ENCODE measurements around the gene SMTN. TPM values are rescaled to one million over a fixed set of nuclear protein-coding genes. Genes with fewer than 3 reads are reported as not detected.

The SMTN gene
- total RNA-seq, 1 donor from 2014 or later, result 44.8 TPM

DNA sequence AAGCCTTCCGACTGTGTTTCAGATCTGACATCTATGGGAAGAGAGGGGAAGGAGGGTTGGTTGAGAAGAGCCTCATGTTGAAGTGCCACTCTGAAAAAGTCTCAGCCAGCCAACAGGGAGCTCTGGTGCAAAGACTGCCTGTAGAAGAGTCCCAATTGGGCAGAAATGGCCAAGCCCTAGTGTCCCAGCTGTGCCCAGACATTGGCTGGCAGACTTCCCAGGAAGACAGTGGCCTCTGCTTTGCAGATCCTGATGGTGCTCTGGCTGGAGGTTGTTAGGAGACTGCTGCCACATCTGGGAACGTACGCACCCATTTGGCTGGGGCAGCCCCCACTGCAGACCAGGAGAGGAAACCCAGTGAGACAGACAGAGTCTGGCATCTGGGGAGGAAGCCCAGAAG, 62.4 kb downstream of the SMTN start:
- Histone ChIP-seq H3K27ac (no peak overlapping the region), H3K4me1 (peaks cover 11% of the 10 kb centered on the region), H3K36me3 (no peaks in the 10 kb centered on the region), H3K9me3 (no peaks in the 10 kb centered on the region), H3K27me3 (ENCODE audit: low read depth) (no peaks in the 10 kb centered on the region), H3K4me3 (no peak overlapping the region)
- DNase-seq (no peak), ATAC-seq (no peak)
- intact Hi-C loops (cut with DNase I), result no loop called here
- TF ChIP-seq, protein P1, sequence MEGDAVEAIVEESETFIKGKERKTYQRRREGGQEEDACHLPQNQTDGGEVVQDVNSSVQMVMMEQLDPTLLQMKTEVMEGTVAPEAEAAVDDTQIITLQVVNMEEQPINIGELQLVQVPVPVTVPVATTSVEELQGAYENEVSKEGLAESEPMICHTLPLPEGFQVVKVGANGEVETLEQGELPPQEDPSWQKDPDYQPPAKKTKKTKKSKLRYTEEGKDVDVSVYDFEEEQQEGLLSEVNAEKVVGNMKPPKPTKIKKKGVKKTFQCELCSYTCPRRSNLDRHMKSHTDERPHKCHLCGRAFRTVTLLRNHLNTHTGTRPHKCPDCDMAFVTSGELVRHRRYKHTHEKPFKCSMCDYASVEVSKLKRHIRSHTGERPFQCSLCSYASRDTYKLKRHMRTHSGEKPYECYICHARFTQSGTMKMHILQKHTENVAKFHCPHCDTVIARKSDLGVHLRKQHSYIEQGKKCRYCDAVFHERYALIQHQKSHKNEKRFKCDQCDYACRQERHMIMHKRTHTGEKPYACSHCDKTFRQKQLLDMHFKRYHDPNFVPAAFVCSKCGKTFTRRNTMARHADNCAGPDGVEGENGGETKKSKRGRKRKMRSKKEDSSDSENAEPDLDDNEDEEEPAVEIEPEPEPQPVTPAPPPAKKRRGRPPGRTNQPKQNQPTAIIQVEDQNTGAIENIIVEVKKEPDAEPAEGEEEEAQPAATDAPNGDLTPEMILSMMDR (IDR thresholded peaks at IDR 0.05), result no peak

DNA sequence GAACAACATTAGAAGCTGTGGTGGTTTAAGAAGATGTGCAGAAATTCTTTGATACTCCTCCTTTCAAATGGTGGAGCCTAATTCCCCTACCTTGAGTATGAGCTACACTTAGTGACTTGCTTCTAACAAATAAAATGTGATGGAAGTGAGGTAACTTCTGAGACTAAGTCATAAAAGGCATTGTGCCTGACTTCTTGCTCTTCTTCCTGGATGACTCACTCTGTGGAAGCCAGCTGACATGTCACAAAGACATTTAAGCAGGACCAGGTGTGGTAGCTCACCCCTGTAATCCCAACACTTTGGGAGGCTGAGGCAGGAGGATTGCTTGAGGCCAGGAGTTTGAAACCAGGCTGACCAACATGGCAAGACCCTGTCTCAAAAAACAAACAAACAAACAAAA, 63.1 kb downstream of the SMTN start:
- no peak for DNase-seq
- H3K4me1 ChIP-seq, result peaks cover 15% of the 10 kb centered on the region
- H3K27ac ChIP-seq, result no peak overlapping the region
- H3K27me3 ChIP-seq (ENCODE audit: low read depth), result no peaks in the 10 kb centered on the region
- H3K9me3 ChIP-seq, result no peaks in the 10 kb centered on the region
- no peak overlapping the region for H3K4me3 ChIP-seq
- no peaks in the 10 kb centered on the region for H3K36me3 ChIP-seq
- ATAC-seq, result no peak
- intact Hi-C loops (cut with DNase I), result no loop called here
- TF ChIP-seq, protein P1 (IDR thresholded peaks at IDR 0.05), result no peak

DNA sequence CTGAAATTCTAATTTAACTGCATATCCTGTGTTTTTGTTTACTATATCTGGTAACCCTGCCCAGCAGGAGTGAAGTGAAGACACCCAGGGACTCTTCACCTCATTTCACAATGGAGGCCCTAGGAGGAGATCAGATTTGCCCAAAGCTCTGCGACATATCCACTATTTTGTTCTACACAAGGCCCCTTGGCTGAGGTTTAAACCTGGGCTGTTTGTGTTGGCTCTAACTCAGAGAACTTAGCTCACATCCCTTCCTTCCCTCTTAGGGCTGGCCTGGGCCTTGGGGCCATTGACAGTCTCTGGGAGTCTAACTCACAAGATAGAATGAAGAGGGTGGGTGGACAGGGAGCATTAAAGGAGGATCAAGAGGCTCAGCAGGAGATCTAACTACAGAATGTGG, 67.4 kb downstream of the SMTN start:
- Histone ChIP-seq H3K27ac (peak overlapping the region; percentile 56), H3K4me1 (peaks cover 9% of the 10 kb centered on the region), H3K9me3 (no peaks in the 10 kb centered on the region), H3K4me3 (no peak overlapping the region), H3K36me3 (no peaks in the 10 kb centered on the region), H3K27me3 (ENCODE audit: low read depth) (no peaks in the 10 kb centered on the region)
- ATAC-seq, result peak; percentile 12 to 57
- DNase-seq, result no peak
- intact Hi-C loops (cut with DNase I), result no loop called here
- TF ChIP-seq, protein P1 (IDR thresholded peaks at IDR 0.05), result no peak

DNA sequence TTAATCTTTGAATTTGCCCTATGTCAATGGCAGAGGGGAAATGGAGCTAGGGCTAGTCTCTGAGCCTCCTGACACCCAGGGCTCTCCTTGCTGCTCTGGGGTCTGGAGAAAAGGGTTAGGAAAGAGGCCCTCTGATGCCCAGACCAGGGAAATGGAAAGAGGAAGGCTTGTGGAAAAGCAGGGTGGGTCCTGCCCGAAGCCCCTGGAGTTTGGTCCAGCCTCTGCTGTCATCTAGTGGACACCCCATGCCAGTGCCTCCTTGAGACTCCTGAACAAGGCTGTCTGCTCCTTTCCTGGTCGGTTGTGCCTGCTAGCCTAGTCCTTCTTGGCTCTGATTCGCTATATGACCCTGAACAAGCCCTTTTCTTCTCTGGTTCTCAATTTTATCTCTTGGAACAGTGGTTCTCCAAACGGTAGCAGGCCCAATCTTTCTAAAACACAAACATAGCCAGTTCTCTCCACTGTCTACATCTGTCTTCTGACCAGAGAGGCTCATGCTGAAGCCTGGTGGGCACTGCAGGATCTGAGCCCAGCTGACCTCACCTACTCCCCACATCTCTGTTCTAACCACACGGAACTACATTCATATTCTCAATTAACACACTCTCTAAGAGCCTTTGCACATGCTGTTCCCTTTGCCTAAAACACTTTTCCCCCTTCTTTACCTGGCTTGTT, 68.0 kb downstream of the SMTN start:
- DNase-seq (peak; percentile 71), ATAC-seq (peak; percentile 94 to 96)
- Histone ChIP-seq H3K36me3 (no peaks in the 10 kb centered on the region), H3K27me3 (ENCODE audit: low read depth) (no peaks in the 10 kb centered on the region), H3K4me1 (peaks cover 9% of the 10 kb centered on the region), H3K9me3 (no peaks in the 10 kb centered on the region), H3K4me3 (no peak overlapping the region), H3K27ac (peak overlapping the region; percentile 56)
- intact Hi-C loops (cut with DNase I), result no loop called here
- TF ChIP-seq, protein P1 (IDR thresholded peaks at IDR 0.05), result peak; percentile 89

DNA sequence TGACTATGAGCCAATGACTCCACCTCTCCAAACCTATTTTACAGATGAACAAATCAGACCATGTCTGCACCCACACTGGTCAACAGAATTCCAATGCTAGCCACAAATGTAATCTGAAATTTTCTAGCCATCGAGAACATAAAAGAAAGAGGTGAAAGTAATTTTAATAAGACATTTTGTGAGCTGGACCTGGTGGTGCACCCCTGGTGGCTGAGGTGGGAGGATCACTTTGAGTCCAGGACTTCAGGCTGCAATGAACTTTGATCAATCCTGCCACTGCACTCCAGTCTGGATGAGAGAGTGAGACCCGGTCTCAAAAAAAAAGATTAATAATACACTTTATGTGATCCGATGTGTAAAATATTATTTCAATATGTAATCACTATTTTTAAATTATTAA, 69.5 kb downstream of the SMTN start:
- ATAC-seq, result no peak
- intact Hi-C loops (cut with DNase I), result no loop called here

More for the DNA sequence above, 69.5 kb downstream of the SMTN start:
- H3K27ac ChIP-seq, result no peak overlapping the region
- H3K36me3 ChIP-seq, result no peaks in the 10 kb centered on the region
- DNase-seq, result no peak
- no peaks in the 10 kb centered on the region for H3K27me3 ChIP-seq (ENCODE audit: low read depth)
- H3K4me1 ChIP-seq, result peaks cover 9% of the 10 kb centered on the region
- H3K9me3 ChIP-seq, result no peaks in the 10 kb centered on the region
- TF ChIP-seq, protein P1 (IDR thresholded peaks at IDR 0.05), result no peak
- no peak overlapping the region for H3K4me3 ChIP-seq
